ENCODE data around the gene DYNC1I2.

Gene DYNC1I2

GRCh38 chr2:171687287-171688128, at the start of gene DYNC1I2:
TSS of gene DYNC1I2 (plus strand) at chr2:171687469. CDS start at chr2:171690156, 2,687 bp downstream.
- Histone ChIP-seq H3K4me3 (peak within 1 kb of the TSS; percentile 76 to 92 (median 81)), H3K27ac (peak within 1 kb of the TSS; percentile 47 to 95 (median 91))

- H3K27ac ChIP-seq: no peak overlapping the region
- H3K4me3 ChIP-seq: no peak overlapping the region
These were observed 35.4 kb upstream of the DYNC1I2 start for GRCh38 chr2:171651667-171652415.

GRCh38 chr2:171652416-171652785, 34.9 kb upstream of the DYNC1I2 start:
- Histone ChIP-seq H3K27ac (no peak overlapping the region), H3K4me3 (no peak overlapping the region)

- Histone ChIP-seq H3K27ac (no peak overlapping the region), H3K4me3 (no peak overlapping the region)
These were observed 31.7 kb upstream of the DYNC1I2 start for GRCh38 chr2:171655586-171655985.

- no peak overlapping the region for H3K27ac ChIP-seq
- no peak overlapping the region for H3K4me3 ChIP-seq
These were observed 20.2 kb upstream of the DYNC1I2 start for GRCh38 chr2:171667041-171667440.

DNA sequence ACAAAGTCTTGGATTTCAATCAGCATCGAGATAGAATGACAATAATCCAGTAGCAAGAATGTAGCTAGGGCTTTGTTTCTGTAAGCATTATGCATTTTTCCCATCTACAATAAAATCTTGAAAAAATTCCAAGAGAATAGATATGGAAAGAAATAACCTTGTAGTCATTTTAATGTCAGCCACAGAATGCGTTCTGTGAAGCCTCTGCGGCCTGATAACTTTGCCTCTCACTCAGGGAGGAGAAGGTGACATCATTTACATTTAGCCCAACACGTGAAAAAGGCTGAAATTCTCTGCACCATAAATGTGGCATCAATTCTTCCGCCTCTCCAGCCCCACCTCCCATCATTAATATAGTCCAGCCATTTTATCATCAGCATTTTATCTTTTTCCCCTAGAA, 19.1 kb upstream of the DYNC1I2 start:
- no peak overlapping the region for H3K27ac ChIP-seq
- no peak overlapping the region for H3K4me3 ChIP-seq

DNA sequence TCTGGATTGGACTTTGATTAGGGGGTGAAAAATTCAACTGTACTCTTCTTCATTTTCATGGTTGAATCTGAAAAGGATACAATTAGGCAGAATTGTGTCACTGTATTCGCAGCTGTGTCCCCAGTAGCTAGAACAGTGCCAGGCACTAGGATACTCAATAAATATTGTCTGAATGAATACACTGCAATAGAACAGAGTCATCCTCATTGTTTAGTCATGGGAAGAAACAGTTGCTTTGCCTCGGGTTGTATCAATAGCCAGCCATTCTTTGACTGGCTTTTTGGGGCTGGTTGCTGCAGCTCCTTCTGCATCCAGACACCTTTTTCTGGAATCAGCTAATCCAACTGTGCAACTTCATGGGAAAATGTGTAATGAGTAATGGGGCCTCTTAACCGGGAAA, 18.1 kb upstream of the DYNC1I2 start:
- no peak overlapping the region for H3K4me3 ChIP-seq
- H3K27ac ChIP-seq: no peak overlapping the region

DNA sequence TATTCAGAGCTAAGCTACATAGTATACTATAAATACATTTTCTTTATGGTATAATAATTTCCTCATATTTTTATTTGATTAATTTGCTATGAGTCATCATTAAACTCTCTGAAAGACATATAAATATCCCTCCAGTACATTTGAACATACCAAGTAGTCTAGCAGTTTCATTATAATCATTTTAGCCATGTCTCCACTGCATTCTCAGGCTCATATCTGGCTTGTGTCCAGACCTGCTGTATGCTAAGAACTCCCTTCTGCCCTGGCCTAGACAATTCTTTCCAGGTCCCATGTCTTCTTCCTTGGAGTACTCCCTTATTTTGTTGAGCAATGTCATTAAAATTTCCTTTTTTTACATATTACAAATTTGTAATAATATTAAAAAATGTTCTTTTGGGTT, 16.6 kb upstream of the DYNC1I2 start:
- no peak overlapping the region for H3K27ac ChIP-seq
- no peak overlapping the region for H3K4me3 ChIP-seq

- Histone ChIP-seq H3K4me3 (no peak overlapping the region), H3K27ac (no peak overlapping the region)
These were observed 15.4 kb upstream of the DYNC1I2 start for GRCh38 chr2:171671867-171672266.

DNA sequence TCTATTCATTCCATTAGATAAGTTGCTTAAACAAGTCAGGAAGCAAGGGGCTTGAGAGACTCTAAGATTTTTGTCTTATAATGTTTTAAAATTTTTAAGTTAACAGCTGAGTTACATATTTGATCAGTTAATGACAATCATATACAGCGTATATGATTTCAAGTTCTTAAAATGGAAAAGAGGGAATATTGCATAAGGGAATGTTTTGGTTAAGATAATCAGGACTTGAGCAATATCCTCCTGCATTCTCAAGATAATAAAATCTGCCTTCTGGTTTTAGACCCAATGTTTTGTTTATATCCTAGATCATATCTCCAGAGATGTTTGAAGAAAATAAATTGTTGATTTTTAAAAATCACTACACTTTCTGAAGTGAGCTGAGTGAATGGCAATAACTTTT, 13.4 kb upstream of the DYNC1I2 start:
- no peak overlapping the region for H3K4me3 ChIP-seq
- no peak overlapping the region for H3K27ac ChIP-seq

GRCh38 chr2:171675810-171676345, 11.4 kb upstream of the DYNC1I2 start:
- Histone ChIP-seq H3K27ac (no peak overlapping the region), H3K4me3 (no peak overlapping the region)

DNA sequence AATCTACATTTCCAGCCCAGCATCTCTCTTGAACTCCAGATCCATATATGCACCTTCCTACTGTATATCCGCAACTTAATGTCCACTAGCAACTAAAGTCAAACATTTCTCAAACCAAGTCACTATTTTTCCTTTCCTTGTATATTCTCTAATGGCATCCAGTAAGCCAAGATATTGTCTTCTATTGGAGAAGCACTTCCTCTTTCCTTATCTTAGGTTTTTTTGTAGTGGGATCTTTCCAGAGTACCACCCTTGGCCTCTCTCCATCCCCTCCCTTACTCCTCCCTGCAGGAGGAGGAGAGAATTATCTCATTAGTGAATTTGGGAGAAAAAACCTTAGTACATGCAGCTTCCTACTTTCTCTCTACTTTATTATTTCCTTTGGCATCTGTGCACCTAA, 8.7 kb upstream of the DYNC1I2 start:
- no peak overlapping the region for H3K27ac ChIP-seq
- no peak overlapping the region for H3K4me3 ChIP-seq

DNA sequence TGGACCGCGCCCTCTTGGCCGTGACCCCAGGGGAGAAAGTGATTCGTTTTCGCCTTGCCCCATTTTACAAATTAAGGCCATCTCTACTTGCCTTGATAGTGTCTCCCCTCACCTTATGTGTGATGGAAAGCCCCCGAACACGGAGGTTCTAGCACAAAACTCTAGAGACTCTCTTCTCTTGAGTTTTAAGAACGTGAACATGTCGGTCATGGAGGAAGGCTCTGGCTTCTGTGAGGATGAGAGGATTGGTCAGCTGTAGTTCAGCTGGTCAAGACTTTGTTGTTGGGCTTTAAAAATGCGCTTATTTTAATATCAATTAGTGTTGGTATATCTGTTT, 828 bp downstream of the DYNC1I2 start:
- Histone ChIP-seq H3K27ac (peak overlapping the region; percentile 47 to 95 (median 91)), H3K4me3 (peak overlapping the region; percentile 76 to 92 (median 81))

GRCh38 chr2:171692331-171692730, 5.1 kb downstream of the DYNC1I2 start:
- no peak overlapping the region for H3K27ac ChIP-seq
- H3K4me3 ChIP-seq: no peak overlapping the region

GRCh38 chr2:171702781-171703556, 15.7 kb downstream of the DYNC1I2 start:
- Histone ChIP-seq H3K4me3 (no peak overlapping the region), H3K27ac (no peak overlapping the region)

DNA sequence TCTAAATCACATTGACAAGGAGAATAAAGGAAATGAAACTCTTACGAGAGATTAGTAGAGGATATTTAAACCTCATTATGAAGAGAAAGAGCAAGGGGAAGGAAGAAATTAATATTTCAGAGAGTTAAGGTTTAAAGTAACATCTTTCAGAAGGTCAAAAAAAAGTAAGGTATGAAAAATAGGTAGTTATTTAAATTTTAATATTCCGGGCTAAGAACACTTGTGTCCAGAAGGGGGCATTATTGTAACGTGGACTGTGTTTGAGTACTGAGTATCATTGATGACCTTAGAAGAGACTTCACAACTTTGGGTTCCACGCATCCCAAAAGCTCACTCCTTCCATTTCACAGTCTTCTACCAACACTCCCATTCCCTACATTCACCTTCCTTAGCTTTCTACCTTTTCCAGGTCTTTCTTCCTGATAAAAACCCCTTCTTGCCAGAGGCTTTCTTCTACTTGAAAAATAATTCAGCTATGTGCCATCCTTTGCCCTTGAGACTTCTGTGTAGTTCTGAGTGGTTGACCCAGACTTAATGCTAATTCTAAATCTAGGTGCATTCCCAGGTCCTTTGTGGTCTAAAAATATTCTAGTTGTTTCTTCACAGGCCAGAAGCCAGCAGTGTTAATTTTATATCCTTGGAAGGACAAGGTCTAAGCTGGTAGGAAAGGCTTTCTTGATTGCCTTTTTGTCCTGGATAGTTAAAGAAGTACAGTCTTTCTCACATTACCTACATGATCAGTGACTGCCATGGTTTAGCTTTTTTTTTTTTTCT, 16.5 kb downstream of the DYNC1I2 start:
- no peak overlapping the region for H3K27ac ChIP-seq
- H3K4me3 ChIP-seq: no peak overlapping the region

- Histone ChIP-seq H3K27ac (no peak overlapping the region), H3K4me3 (no peak overlapping the region)
These were observed 19.0 kb downstream of the DYNC1I2 start for GRCh38 chr2:171706152-171706803.

DNA sequence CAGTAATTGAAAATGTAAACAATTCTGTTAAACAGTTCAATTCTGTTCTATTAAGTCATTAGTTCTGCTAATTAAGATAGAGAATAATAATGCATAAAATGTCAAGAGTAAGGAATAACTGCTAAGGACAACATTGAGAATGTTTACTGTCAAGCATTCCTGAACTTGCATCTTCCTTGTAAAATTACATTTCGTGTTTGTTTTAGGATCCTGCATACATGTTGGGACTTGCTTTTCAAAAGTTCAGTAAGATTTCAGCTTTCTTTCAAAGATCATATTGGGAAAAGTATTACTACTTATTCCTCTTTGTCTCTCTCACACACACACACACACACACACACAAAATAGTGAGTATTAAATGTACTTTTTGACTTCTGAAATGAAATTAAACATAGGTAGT, 20.5 kb downstream of the DYNC1I2 start:
- H3K27ac ChIP-seq: no peak overlapping the region
- no peak overlapping the region for H3K4me3 ChIP-seq
